ENCODE measurements around the gene ICAM1.

Gene ICAM1

GRCh38 chr19:10293637-10294367, 22.9 kb downstream of the ICAM1 start:
- DNase-seq (ENCODE audit: low spot score), result no peak

- DNase-seq (ENCODE audit: low spot score), result no peak
Observed at GRCh38 chr19:10294368-10294697, 23.4 kb downstream of the ICAM1 start.

GRCh38 chr19:10295305-10295846, 24.5 kb downstream of the ICAM1 start:
- peak; percentile 42 for DNase-seq (ENCODE audit: low spot score)

GRCh38 chr19:10295847-10296591, 25.1 kb downstream of the ICAM1 start:
- DNase-seq (ENCODE audit: low spot score), result no peak

- no peak for DNase-seq (ENCODE audit: low spot score)
Observed at GRCh38 chr19:10299545-10300458, 28.9 kb downstream of the ICAM1 start.

GRCh38 chr19:10305139-10305806, 34.4 kb downstream of the ICAM1 start:
- DNase-seq (ENCODE audit: low spot score), result peak; percentile 67

- DNase-seq (ENCODE audit: low spot score), result no peak
Observed at GRCh38 chr19:10306327-10306726, 35.4 kb downstream of the ICAM1 start.

GRCh38 chr19:10309423-10309822, 38.5 kb downstream of the ICAM1 start, which contains the start of gene ZGLP1:
ZGLP1 (minus strand) TSS chr19:10309815.
- DNase-seq (ENCODE audit: low spot score), result no peak

- DNase-seq (ENCODE audit: low spot score), result peak; percentile 97
Observed at GRCh38 chr19:10315335-10316214, 44.7 kb downstream of the ICAM1 start, which contains the start of gene FDX2. FDX2 (minus strand) TSS chr19:10316015; CDS start chr19:10315996, 19 bp downstream.

GRCh38 chr19:10316229-10317044, 45.5 kb downstream of the ICAM1 start:
- DNase-seq (ENCODE audit: low spot score), result no peak

GRCh38 chr19:10317045-10317856, 46.3 kb downstream of the ICAM1 start:
- DNase-seq (ENCODE audit: low spot score), result no peak

- no peak for DNase-seq (ENCODE audit: low spot score)
Observed at GRCh38 chr19:10317857-10318462, 47.0 kb downstream of the ICAM1 start.

- DNase-seq (ENCODE audit: low spot score), result no peak
Observed at GRCh38 chr19:10318807-10319682, 48.1 kb downstream of the ICAM1 start.

GRCh38 chr19:10320602-10321416, 49.9 kb downstream of the ICAM1 start:
- DNase-seq (ENCODE audit: low spot score), result no peak

GRCh38 chr19:10321417-10321797, 50.5 kb downstream of the ICAM1 start:
- no peak for DNase-seq (ENCODE audit: low spot score)
